NCI-H1105 (cell line): ENCODE measurements around the gene SH3BP2.

Experiments used
- DNase-seq: peaks from one replicate; lab custom pipeline; 2025; lab: John Stamatoyannopoulos, UW

Gene SH3BP2

GRCh38 chr4:2878346-2878745 lies 85.5 kb downstream of the SH3BP2 start:
- DNase-seq, result no peak

GRCh38 chr4:2879026-2879425 lies 86.1 kb downstream of the SH3BP2 start:
- no peak for DNase-seq

DNA sequence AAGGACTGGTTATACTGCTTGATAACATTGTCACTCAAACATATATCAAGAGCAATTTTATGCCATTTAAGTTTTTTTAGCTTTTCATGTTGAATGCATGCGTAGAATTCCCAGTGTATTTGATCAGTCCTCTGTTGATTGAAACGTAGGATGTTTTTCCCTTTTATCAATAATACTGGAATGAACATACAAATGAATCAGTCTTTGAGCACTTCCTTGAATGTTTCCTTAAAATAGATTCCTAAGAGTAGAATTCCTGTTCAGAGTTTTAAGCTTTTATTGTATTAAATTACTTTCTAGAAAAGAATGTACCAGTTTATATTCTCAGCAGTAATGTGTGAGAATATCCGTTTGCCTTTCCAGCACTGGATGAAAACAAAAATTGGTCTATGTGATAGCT lies 88.5 kb downstream of the SH3BP2 start:
- DNase-seq, result no peak

DNA sequence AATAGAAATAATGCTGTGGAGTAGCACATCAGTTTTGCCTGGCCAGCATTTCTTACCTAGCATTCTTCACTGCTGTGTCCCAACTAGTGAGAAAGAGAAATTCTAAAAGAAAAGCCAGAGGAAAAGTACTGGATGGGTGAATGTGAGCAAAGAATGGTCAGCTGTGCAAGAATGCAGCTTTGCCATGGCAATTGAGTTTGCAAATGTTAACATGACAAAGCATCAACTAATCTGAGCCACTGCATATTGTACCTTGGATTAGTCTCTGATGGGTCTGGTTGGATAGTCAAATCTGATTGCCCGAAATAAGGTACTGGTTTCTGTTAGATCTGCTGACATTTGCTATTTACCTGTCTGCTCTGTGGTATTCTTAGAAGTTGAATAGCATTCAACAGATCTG lies 89.5 kb downstream of the SH3BP2 start:
- no peak for DNase-seq

DNA sequence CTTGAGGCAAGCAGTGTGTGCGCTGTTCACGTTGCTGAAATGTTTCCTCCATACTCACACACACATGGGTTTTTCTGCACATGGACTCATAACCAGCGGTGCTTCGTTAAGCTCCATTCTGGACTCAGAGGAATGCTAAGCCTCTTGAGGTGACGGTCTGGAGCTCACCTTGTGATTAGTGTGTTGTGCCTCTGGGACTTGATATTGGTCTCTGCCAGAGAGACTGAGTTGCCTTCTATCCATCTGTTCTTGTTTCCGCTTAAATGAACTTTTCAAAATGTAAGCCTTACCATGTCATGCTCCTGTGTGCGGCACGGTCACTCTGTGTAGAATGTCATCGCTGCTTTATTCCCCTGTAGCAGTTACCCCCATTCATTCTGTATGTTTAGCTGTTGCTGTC lies 93.3 kb downstream of the SH3BP2 start:
- no peak for DNase-seq

DNA sequence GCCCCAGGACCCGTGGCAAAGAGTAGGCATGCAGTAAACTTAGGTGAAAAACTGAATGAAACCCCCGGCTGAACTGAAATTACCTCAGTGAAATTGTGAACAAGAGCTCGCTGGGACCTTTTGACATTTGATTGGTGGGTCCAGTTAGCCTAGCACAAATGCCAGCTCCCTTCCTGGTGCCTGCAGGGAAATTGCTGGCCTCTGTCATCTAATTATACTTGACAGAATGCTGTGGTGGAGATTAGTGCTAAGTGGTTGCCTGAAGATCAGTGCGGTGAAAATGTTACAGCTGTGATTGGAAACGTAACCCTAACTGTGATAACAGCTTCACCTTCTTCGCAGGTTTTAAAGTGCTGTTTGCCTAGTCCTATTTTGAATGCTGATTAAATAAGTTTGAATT lies 93.7 kb downstream of the SH3BP2 start:
- DNase-seq, result no peak

DNA sequence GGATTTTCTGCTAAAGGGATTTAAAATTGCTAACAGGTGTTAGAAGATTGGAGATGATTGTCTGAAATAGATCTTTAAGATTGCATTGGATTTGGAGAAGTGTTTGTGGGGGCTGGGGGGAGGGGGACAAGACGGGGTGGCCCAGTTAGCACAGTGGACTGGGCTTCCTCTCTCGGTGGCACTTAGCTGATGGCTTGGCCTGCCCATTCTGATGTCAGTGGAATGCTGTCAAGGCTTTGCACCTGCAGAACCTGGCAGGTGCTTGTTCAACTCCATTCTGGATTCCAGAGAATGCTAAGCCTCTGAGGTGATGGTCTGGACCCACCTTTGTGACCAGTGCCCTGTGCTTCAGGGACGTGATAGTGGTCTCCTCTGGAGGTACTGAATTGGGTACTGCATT lies 94.5 kb downstream of the SH3BP2 start:
- DNase-seq, result no peak

- DNase-seq, result no peak
Observed at GRCh38 chr4:2888886-2889285, 96.0 kb downstream of the SH3BP2 start.
